Chondrocyte (in vitro differentiated cells): ENCODE measurements around the gene HMGB1. TPM values are rescaled to one million over a fixed set of nuclear protein-coding genes. Genes with fewer than 3 reads are reported as not detected.

Source experiments
- DNase-seq: peaks from one replicate; pipeline ENCODE4 v3.0.0; 2021; ENCODE audit warnings: mixed read lengths, low spot score
- H3K27ac Mint-ChIP-seq: one replicate; pipeline ENCODE4 v1.8.0; 2021; ENCODE audit warnings: mild to moderate bottlenecking, moderate library complexity, mixed read lengths; ENCODE audit not compliant: unreplicated experiment
- H3K27me3 Mint-ChIP-seq: 2 replicates; pipeline ENCODE4 v1.8.0; 2021; ENCODE audit warnings: low read depth, mixed read lengths
- H3K36me3 Mint-ChIP-seq: 2 replicates; pipeline ENCODE4 v1.8.0; 2021; ENCODE audit warnings: low read depth, mixed read lengths
- H3K4me1 Mint-ChIP-seq: 2 replicates; pipeline ENCODE4 v1.8.0; 2021; ENCODE audit warnings: low read depth, mild to moderate bottlenecking, mixed read lengths
- H3K4me3 Mint-ChIP-seq: one replicate; pipeline ENCODE4 v1.8.0; 2021; ENCODE audit warnings: mild to moderate bottlenecking, moderate library complexity, mixed read lengths; ENCODE audit not compliant: unreplicated experiment
- H3K9me3 Mint-ChIP-seq: 2 replicates; pipeline ENCODE4 v1.8.0; 2021; ENCODE audit warnings: low read depth, mixed read lengths
- CTCF ChIP-seq: fragments of 200-600 bp; sonication (generic); IDR thresholded peaks from 2 replicates; pipeline ENCODE4 v1.5.0; 2021; ENCODE audit warnings: antibody characterized with exemption, mild to moderate bottlenecking, moderate library complexity
- long read RNA-seq: library from polyadenylated mRNA; stranded (forward); transcript quantifications from one replicate; pipeline ENCODE4 v2.0.0, GENCODE V29; 2021
- total RNA-seq: library from RNA; stranded (reverse); gene quantifications from 3 replicates; pipeline ENCODE4 v1.2.1, GENCODE V29; 2021

The HMGB1 gene
- 182 to 256 TPM (median 188 TPM) in 3 replicates for total RNA-seq
- long read RNA-seq, full-length matches to known transcripts, result 232 of 281 reads
- long read RNA-seq, partial matches to known transcripts, result 29 of 281 reads
- long read RNA-seq, other reads (novel, unspliced or antisense), result 20 of 281 reads

- H3K27me3 Mint-ChIP-seq, result no peaks in the 10 kb centered on the region
- no peaks in the 10 kb centered on the region for H3K9me3 Mint-ChIP-seq
- peak; percentile 99 for DNase-seq
- H3K4me3 Mint-ChIP-seq, result peak within 1 kb of the TSS; percentile 76
- no peak for TF ChIP-seq CTCF
- peaks cover 11% of the 10 kb centered on the region for H3K36me3 Mint-ChIP-seq
- peaks cover 40% of the 10 kb centered on the region for H3K4me1 Mint-ChIP-seq
- H3K27ac Mint-ChIP-seq, result peak within 1 kb of the TSS; percentile 95
Observed at GRCh38 chr13:30465593-30466357, at the start of gene HMGB1. HMGB1 (minus strand) TSS chr13:30465936; CDS start chr13:30463680, 2,256 bp downstream.

GRCh38 chr13:30510811-30511371 lies 45.2 kb upstream of the HMGB1 start:
- Mint-ChIP-seq H3K27me3 (no peaks in the 10 kb centered on the region), H3K27ac (no peak overlapping the region), H3K4me3 (no peak overlapping the region), H3K36me3 (no peaks in the 10 kb centered on the region), H3K9me3 (no peaks in the 10 kb centered on the region), H3K4me1 (no peaks in the 10 kb centered on the region)
- no peak for DNase-seq
- no peak for TF ChIP-seq CTCF

- Mint-ChIP-seq H3K4me1 (no peaks in the 10 kb centered on the region), H3K27me3 (no peaks in the 10 kb centered on the region), H3K9me3 (no peaks in the 10 kb centered on the region), H3K36me3 (no peaks in the 10 kb centered on the region), H3K4me3 (no peak overlapping the region), H3K27ac (no peak overlapping the region)
- DNase-seq, result no peak
- TF ChIP-seq CTCF, result no peak
Observed at GRCh38 chr13:30510091-30510490, 44.4 kb upstream of the HMGB1 start.

GRCh38 chr13:30509254-30510050 lies 43.7 kb upstream of the HMGB1 start:
- Mint-ChIP-seq H3K9me3 (no peaks in the 10 kb centered on the region), H3K4me3 (no peak overlapping the region), H3K36me3 (no peaks in the 10 kb centered on the region), H3K27ac (no peak overlapping the region), H3K4me1 (no peaks in the 10 kb centered on the region), H3K27me3 (no peaks in the 10 kb centered on the region)
- TF ChIP-seq CTCF, result no peak
- DNase-seq, result no peak

GRCh38 chr13:30504081-30504480 lies 38.3 kb upstream of the HMGB1 start:
- no peak for DNase-seq
- H3K27me3 Mint-ChIP-seq, result no peaks in the 10 kb centered on the region
- H3K9me3 Mint-ChIP-seq, result no peaks in the 10 kb centered on the region
- H3K4me3 Mint-ChIP-seq, result no peak overlapping the region
- H3K27ac Mint-ChIP-seq, result no peak overlapping the region
- no peaks in the 10 kb centered on the region for H3K4me1 Mint-ChIP-seq
- no peaks in the 10 kb centered on the region for H3K36me3 Mint-ChIP-seq
- TF ChIP-seq CTCF, result no peak
